Smooth muscle cell (in vitro differentiated cells): Measurements from ENCODE around the gene LRAT. TPM values are rescaled to one million over a fixed set of nuclear protein-coding genes. Genes with fewer than 3 reads are reported as not detected.
"Not testable (repeated sequence)": the region's sequence is repeated elsewhere in the genome, so short reads cannot be mapped to it uniquely, and the experiment has no call there.

Experiments used
- DNase-seq: peaks from one replicate; lab custom pipeline; 2025; ENCODE audit not compliant: unreplicated experiment; lab: John Stamatoyannopoulos, UW
- H2AFZ ChIP-seq: fragments of 200-600 bp; sonication (generic); 2 replicates; pipeline ENCODE4 v1.6.0; 2016; ENCODE audit warnings: antibody characterized with exemption, low read depth, mild to moderate bottlenecking
- H3F3A ChIP-seq: fragments of 200-600 bp; sonication (generic); 2 replicates; pipeline ENCODE4 v1.6.0; 2017; ENCODE audit warnings: antibody characterized with exemption, low read depth
- H3K27ac ChIP-seq: fragments of 200-600 bp; sonication (generic); 2 replicates; pipeline ENCODE4 v1.5.1; 2016; ENCODE audit warnings: low read depth, mild to moderate bottlenecking
- H3K27me3 ChIP-seq: fragments of 200-600 bp; sonication (generic); 2 replicates; pipeline ENCODE4 v1.6.1; 2016; ENCODE audit warnings: low read depth, mild to moderate bottlenecking
- H3K36me3 ChIP-seq: fragments of 200-600 bp; sonication (generic); 2 replicates; pipeline ENCODE4 v1.5.1; 2016; ENCODE audit warnings: low read depth
- H3K4me1 ChIP-seq: fragments of 200-600 bp; sonication (generic); 2 replicates; pipeline ENCODE4 v1.5.1; 2016; ENCODE audit warnings: low read depth
- H3K4me2 ChIP-seq: fragments of 200-600 bp; sonication (generic); 2 replicates; pipeline ENCODE4 v1.6.0; 2016; ENCODE audit warnings: mild to moderate bottlenecking
- H3K4me3 ChIP-seq: fragments of 200-600 bp; sonication (generic); 2 replicates; pipeline ENCODE4 v1.5.1; 2016; ENCODE audit warnings: mild to moderate bottlenecking
- H3K79me2 ChIP-seq: fragments of 200-600 bp; sonication (generic); 2 replicates; pipeline ENCODE4 v1.6.0; 2016; ENCODE audit warnings: low read depth, mild to moderate bottlenecking
- H3K9ac ChIP-seq: fragments of 200-600 bp; sonication (generic); 2 replicates; pipeline ENCODE4 v1.6.0; 2016; ENCODE audit warnings: low read depth
- H3K9me3 ChIP-seq: fragments of 200-600 bp; sonication (generic); replicated peaks from 2 replicates; pipeline ENCODE4 v1.5.1; 2016; ENCODE audit warnings: low read depth
- H4K20me1 ChIP-seq: fragments of 200-600 bp; sonication (generic); 2 replicates; pipeline ENCODE4 v1.6.0; 2016; ENCODE audit warnings: low read depth
- CTCF ChIP-seq: fragments of 200-600 bp; sonication (generic); IDR thresholded peaks from 2 replicates; pipeline ENCODE4 v1.5.1; 2017; ENCODE audit warnings: borderline replicate concordance, mild to moderate bottlenecking, antibody characterized with exemption; ENCODE audit not compliant: insufficient read depth, poor library complexity, severe bottlenecking
- WGBS: methylation state at CpG from one replicate; pipeline ENCODE4 v1.1.7; 2016; ENCODE audit warnings: low lambda C conversion rate; 5-methylcytosine and 5-hydroxymethylcytosine counted together
- polyA plus RNA-seq: library from polyadenylated mRNA; unstranded; fragments of >200 nt; fragmentation: Nextera tagmentation; extraction: Ambion mirVana; gene quantifications from 2 replicates; pipeline ENCODE4 v1.2.1, GENCODE V29; 2016
- total RNA-seq: library from RNA; depleted of rRNA; stranded (reverse); fragments of >200 nt; gene quantifications from 2 replicates; pipeline ENCODE4 v1.2.3, GENCODE V29; 2014

The LRAT gene
- total and polyA plus RNA-seq, 2 experiments from 2014 or later = 0.93 to 2.9 TPM

- DNase-seq = no peak
- H3K36me3 ChIP-seq = no peaks in the 10 kb centered on the region
- no peaks in the 10 kb centered on the region for H4K20me1 ChIP-seq
- H2AFZ ChIP-seq = no peak overlapping the region
- H3K9me3 ChIP-seq = no peaks in the 10 kb centered on the region
- H3K9ac ChIP-seq = no peak overlapping the region
- H3K27ac ChIP-seq = no peak overlapping the region
- no peaks in the 10 kb centered on the region for H3K4me1 ChIP-seq
- no peak for TF ChIP-seq CTCF
- no peak overlapping the region for H3K4me3 ChIP-seq
- WGBS = 28% methylated on average over 3 of the region's 3 CpGs
- H3F3A ChIP-seq = no peaks in the 10 kb centered on the region
- H3K4me2 ChIP-seq = no peak overlapping the region
- no peaks in the 10 kb centered on the region for H3K79me2 ChIP-seq
- no peaks in the 10 kb centered on the region for H3K27me3 ChIP-seq
Observed at GRCh38 chr4:154720618-154721267, 23.1 kb upstream of the LRAT start.

- Histone ChIP-seq H3K9me3 (no peaks in the 10 kb centered on the region), H3K4me3 (no peak overlapping the region), H3K36me3 (no peaks in the 10 kb centered on the region), H3K4me1 (no peaks in the 10 kb centered on the region), H4K20me1 (no peaks in the 10 kb centered on the region), H3F3A (no peaks in the 10 kb centered on the region), H3K9ac (no peak overlapping the region), H3K79me2 (no peaks in the 10 kb centered on the region), H3K4me2 (no peak overlapping the region), H3K27me3 (no peaks in the 10 kb centered on the region), H2AFZ (no peak overlapping the region), H3K27ac (no peak overlapping the region)
- DNase-seq = no peak
- TF ChIP-seq CTCF = no peak
Observed at GRCh38 chr4:154722262-154722661, 21.5 kb upstream of the LRAT start.

GRCh38 chr4:154723601-154724000 is 20.2 kb upstream of the LRAT start:
- H3K4me2 ChIP-seq, H3K4me1 ChIP-seq, H3K27ac ChIP-seq, H2AFZ ChIP-seq, H3K27me3 ChIP-seq, H3F3A ChIP-seq, H3K9ac ChIP-seq, DNase-seq, H3K4me3 ChIP-seq, H3K9me3 ChIP-seq, H3K36me3 ChIP-seq, H4K20me1 ChIP-seq, H3K79me2 ChIP-seq: not testable (repeated sequence)
- WGBS = 83% methylated on average over 7 of the region's 7 CpGs

- Histone ChIP-seq H2AFZ (no peak overlapping the region), H3F3A (no peaks in the 10 kb centered on the region), H3K4me2 (no peak overlapping the region), H3K4me3 (no peak overlapping the region), H3K9me3 (no peaks in the 10 kb centered on the region), H3K27me3 (peaks cover 5% of the 10 kb centered on the region), H3K27ac (no peak overlapping the region), H3K79me2 (no peaks in the 10 kb centered on the region), H3K36me3 (no peaks in the 10 kb centered on the region), H3K4me1 (no peaks in the 10 kb centered on the region), H3K9ac (no peak overlapping the region), H4K20me1 (no peaks in the 10 kb centered on the region)
- no peak for TF ChIP-seq CTCF
- no peak for DNase-seq
- 83% methylated on average over 1 of the region's 1 CpG for WGBS
Observed at GRCh38 chr4:154727540-154727939, 16.3 kb upstream of the LRAT start.
